ENCODE results near the gene AFF1.

- peak in 1 of 6 experiments; percentile 13 for TF ChIP-seq CTCF (IDR thresholded peaks at IDR 0.05)
- TF ChIP-seq POLR2A (IDR thresholded peaks at IDR 0.05), result no peak
Measured at GRCh38 chr4:87126056-87126455, 191.2 kb downstream of the AFF1 start.

Data from thyroid gland (tissue), 4 donors.